ENCODE measurements around the gene CCDC117. TPM values are rescaled to one million over a fixed set of nuclear protein-coding genes. Genes with fewer than 3 reads are reported as not detected.

Gene CCDC117
- total RNA-seq, 1 experiment from 2014 or later, result 18.1 TPM

DNA sequence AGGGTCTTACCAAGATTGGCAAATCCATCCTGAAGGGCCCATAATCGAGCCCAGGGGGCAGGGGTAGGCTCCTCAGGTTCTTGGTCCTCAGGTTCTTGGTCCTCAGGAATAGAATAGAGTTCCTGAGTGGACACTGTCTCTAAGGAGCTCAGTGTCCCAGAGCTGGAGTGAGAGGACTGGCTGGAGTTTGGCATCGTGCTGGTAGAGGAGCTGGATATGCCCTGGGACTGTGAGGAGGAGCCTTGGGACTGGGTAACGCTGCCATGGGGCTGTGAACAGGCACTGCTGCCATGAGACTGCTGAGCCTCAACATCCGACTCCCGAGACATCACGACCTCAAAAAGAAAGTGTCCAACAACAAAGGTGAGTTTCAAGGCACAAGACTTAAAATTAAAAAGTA lies 38.1 kb upstream of the CCDC117 start:
- CTCF ChIA-PET, result no interaction called here
- Histone ChIP-seq H3K27me3 (ENCODE audit: control insufficient read depth, insufficient read depth, low read length) (no peaks in the 10 kb centered on the region), H3K4me3 (ENCODE audit: low read depth in 2 of 2, low read length in 2 of 2) (no peak overlapping the region), H3K27ac (ENCODE audit: low read length) (no peak overlapping the region), H3K36me3 (ENCODE audit: control insufficient read depth, insufficient read depth, low read length) (no peaks in the 10 kb centered on the region; the same call in 1 of the 2 replicates), H3K4me1 (ENCODE audit: control insufficient read depth, insufficient read depth, low read length) (no peaks in the 10 kb centered on the region), H3K9me3 (ENCODE audit: control insufficient read depth, insufficient read depth, low read depth, low read length) (no peaks in the 10 kb centered on the region)
- POLR2A ChIA-PET, result no interaction called here
- no peak for ATAC-seq
- TF ChIP-seq, protein P1, sequence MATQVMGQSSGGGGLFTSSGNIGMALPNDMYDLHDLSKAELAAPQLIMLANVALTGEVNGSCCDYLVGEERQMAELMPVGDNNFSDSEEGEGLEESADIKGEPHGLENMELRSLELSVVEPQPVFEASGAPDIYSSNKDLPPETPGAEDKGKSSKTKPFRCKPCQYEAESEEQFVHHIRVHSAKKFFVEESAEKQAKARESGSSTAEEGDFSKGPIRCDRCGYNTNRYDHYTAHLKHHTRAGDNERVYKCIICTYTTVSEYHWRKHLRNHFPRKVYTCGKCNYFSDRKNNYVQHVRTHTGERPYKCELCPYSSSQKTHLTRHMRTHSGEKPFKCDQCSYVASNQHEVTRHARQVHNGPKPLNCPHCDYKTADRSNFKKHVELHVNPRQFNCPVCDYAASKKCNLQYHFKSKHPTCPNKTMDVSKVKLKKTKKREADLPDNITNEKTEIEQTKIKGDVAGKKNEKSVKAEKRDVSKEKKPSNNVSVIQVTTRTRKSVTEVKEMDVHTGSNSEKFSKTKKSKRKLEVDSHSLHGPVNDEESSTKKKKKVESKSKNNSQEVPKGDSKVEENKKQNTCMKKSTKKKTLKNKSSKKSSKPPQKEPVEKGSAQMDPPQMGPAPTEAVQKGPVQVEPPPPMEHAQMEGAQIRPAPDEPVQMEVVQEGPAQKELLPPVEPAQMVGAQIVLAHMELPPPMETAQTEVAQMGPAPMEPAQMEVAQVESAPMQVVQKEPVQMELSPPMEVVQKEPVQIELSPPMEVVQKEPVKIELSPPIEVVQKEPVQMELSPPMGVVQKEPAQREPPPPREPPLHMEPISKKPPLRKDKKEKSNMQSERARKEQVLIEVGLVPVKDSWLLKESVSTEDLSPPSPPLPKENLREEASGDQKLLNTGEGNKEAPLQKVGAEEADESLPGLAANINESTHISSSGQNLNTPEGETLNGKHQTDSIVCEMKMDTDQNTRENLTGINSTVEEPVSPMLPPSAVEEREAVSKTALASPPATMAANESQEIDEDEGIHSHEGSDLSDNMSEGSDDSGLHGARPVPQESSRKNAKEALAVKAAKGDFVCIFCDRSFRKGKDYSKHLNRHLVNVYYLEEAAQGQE (IDR thresholded peaks at IDR 0.05; ENCODE audit: insufficient read depth in 1 of 2, low read depth in 2 of 2, low read length in 1 of 2), result no peak
- TF ChIP-seq TCF7L2 (IDR thresholded peaks at IDR 0.05; ENCODE audit: low read depth, low read length) (no peak), POLR2AphosphoS5 (IDR thresholded peaks at IDR 0.05; ENCODE audit: low read depth, low read length) (no peak), SIN3A (IDR thresholded peaks at IDR 0.05; ENCODE audit: borderline replicate concordance, insufficient read depth, low read depth, low read length) (no peak)
- TF ChIP-seq, protein P2, sequence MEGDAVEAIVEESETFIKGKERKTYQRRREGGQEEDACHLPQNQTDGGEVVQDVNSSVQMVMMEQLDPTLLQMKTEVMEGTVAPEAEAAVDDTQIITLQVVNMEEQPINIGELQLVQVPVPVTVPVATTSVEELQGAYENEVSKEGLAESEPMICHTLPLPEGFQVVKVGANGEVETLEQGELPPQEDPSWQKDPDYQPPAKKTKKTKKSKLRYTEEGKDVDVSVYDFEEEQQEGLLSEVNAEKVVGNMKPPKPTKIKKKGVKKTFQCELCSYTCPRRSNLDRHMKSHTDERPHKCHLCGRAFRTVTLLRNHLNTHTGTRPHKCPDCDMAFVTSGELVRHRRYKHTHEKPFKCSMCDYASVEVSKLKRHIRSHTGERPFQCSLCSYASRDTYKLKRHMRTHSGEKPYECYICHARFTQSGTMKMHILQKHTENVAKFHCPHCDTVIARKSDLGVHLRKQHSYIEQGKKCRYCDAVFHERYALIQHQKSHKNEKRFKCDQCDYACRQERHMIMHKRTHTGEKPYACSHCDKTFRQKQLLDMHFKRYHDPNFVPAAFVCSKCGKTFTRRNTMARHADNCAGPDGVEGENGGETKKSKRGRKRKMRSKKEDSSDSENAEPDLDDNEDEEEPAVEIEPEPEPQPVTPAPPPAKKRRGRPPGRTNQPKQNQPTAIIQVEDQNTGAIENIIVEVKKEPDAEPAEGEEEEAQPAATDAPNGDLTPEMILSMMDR (IDR thresholded peaks at IDR 0.05), result no peak
- no peak for DNase-seq (ENCODE audit: low read depth, low spot score)
- intact Hi-C loops (cut with micrococcal nuclease; ENCODE audit: unreplicated experiment), result no loop called here
- in situ Hi-C loops (cut with HindIII; ENCODE audit: low pct_unique_long_range_greater_than_20kb, low sequenced_read_pairs), result no loop called here
- BruUV-seq (replicated peaks), result no TSS peak

DNA sequence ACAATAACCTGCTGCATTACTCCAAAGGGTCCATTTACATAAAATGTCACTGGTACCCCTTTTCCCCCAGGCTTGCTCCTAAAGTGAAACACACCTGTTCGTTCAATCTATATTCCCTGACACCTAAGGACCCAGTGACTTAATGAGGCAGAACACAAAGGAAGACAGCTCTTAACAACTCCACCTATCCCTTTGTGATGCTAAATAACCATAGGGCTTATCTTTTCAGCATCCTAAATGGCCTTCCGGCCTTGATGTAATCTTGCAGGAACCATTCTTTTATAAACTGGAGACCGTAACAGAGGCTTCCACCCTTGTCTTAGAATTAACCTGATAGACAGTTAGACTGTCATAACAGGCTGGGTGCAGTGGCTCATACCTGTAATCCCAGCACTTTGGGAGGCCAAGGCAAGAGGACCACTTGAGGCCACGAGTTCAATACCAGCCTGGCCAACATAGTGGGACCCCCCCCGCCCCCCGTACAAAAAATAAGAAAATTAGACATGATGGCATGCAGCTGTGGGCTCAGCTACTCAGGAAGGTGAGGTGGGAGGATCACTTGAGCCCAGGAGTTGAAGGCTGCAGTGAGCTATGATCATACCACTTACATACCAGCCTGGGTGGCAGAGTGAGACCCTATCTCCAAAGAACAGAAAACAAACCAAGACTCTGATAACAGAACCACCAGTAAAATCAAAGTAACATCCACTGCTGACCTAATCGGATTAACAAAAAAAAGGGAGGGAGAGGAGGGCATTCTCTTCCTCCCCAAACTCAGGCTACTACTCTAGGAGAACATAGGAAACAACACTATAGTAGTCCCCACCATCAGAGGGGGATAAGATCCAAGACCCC lies 36.0 kb upstream of the CCDC117 start:
- H3K4me3 ChIP-seq (ENCODE audit: low read depth in 2 of 2, low read length in 2 of 2), result no peak overlapping the region
- H3K27me3 ChIP-seq (ENCODE audit: control insufficient read depth, insufficient read depth, low read length), result no peaks in the 10 kb centered on the region
- ChIA-PET POLR2A (no interaction called here), CTCF (no interaction called here)
- DNase-seq (ENCODE audit: low read depth, low spot score) (no peak), ATAC-seq (no peak)
- in situ Hi-C loops (cut with HindIII; ENCODE audit: low pct_unique_long_range_greater_than_20kb, low sequenced_read_pairs), result no loop called here
- no peaks in the 10 kb centered on the region for H3K9me3 ChIP-seq (ENCODE audit: control insufficient read depth, insufficient read depth, low read depth, low read length)
- intact Hi-C loops (cut with micrococcal nuclease; ENCODE audit: unreplicated experiment), result no loop called here
- no TSS peak for BruUV-seq (replicated peaks)
- no peak overlapping the region for H3K27ac ChIP-seq (ENCODE audit: low read length)
- H3K36me3 ChIP-seq (ENCODE audit: control insufficient read depth, insufficient read depth, low read length), result no peaks in the 10 kb centered on the region; the same call in none of the 2 replicates
- TF ChIP-seq, protein P2 (IDR thresholded peaks at IDR 0.05), result no peak
- no peak for TF ChIP-seq SIN3A (IDR thresholded peaks at IDR 0.05; ENCODE audit: borderline replicate concordance, insufficient read depth, low read depth, low read length)
- TF ChIP-seq TCF7L2 (IDR thresholded peaks at IDR 0.05; ENCODE audit: low read depth, low read length), result no peak
- no peak for TF ChIP-seq POLR2AphosphoS5 (IDR thresholded peaks at IDR 0.05; ENCODE audit: low read depth, low read length)
- TF ChIP-seq, protein P1 (IDR thresholded peaks at IDR 0.05; ENCODE audit: insufficient read depth in 1 of 2, low read depth in 2 of 2, low read length in 1 of 2), result no peak
- peaks cover 5% of the 10 kb centered on the region; the same call in 1 of the 2 replicates for H3K4me1 ChIP-seq (ENCODE audit: control insufficient read depth, insufficient read depth, low read length)

All from Panc1 (cell line).